ENCODE data around the gene GRID2. TPM values are rescaled to one million over a fixed set of nuclear protein-coding genes. Genes with fewer than 3 reads are reported as not detected.

GRID2 gene
- total RNA-seq, 6 donors from 2014 or later: 0.76 TPM; not detected in 5

DNA sequence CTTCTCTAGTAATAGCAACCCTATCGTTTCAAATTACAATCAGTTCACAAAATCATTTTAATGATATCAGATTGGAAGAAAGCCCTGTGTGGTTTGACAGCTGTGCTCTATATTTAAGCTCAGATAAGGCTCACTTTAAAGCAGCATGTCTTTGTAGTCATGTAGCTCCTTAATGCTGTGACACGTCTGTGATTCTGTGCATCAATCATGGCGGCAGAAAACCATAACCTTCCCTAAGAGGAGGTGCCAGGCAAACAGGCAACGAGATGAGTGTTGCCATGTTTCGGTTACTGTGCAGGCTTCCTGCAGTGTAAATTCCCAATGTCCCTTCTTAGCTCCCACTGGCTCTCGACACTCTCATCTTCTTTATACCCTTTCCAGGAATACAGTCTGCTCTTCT lies 212.7 kb downstream of the GRID2 start:
- H3K4me1 ChIP-seq: no peaks in the 10 kb centered on the region
- WGBS, 2 donors: 70% methylated on average over 6 of the region's 6 CpGs
- H3K4me3 ChIP-seq: no peak overlapping the region
- no peaks in the 10 kb centered on the region for H3K36me3 ChIP-seq
- DNase-seq: no peak
- H3K9me3 ChIP-seq: no peaks in the 10 kb centered on the region
- H3K27me3 ChIP-seq: no peaks in the 10 kb centered on the region
- TF ChIP-seq EP300 (IDR thresholded peaks at IDR 0.05): no peak
- no peak for TF ChIP-seq POLR2AphosphoS5 (IDR thresholded peaks at IDR 0.05)
- TF ChIP-seq, protein P1, sequence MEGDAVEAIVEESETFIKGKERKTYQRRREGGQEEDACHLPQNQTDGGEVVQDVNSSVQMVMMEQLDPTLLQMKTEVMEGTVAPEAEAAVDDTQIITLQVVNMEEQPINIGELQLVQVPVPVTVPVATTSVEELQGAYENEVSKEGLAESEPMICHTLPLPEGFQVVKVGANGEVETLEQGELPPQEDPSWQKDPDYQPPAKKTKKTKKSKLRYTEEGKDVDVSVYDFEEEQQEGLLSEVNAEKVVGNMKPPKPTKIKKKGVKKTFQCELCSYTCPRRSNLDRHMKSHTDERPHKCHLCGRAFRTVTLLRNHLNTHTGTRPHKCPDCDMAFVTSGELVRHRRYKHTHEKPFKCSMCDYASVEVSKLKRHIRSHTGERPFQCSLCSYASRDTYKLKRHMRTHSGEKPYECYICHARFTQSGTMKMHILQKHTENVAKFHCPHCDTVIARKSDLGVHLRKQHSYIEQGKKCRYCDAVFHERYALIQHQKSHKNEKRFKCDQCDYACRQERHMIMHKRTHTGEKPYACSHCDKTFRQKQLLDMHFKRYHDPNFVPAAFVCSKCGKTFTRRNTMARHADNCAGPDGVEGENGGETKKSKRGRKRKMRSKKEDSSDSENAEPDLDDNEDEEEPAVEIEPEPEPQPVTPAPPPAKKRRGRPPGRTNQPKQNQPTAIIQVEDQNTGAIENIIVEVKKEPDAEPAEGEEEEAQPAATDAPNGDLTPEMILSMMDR (IDR thresholded peaks at IDR 0.05): no peak
- no peak for TF ChIP-seq POLR2A (IDR thresholded peaks at IDR 0.05)
- no peak for ATAC-seq (ENCODE audit: low FRiP score in 2 of 2)
- H3K27ac ChIP-seq: no peak overlapping the region

DNA sequence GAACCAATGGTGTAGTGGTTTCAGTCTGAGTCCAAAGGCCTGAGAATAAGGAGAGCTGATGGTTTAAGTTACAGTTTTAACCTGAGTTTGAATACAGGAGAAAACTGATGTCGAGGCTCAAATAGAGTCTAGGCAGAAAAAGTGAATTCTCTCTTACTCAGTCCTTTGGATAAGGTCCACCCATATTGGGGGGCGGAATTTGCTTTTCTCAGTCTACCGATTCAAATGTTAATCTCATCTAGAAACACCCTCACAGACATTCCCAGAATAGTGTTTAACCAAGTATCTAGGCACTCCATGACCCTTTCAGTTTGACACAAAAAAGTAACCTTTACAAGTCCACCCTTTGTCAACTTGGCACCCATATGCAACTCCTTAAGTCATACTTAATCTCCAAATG lies 216.0 kb downstream of the GRID2 start:
- no peaks in the 10 kb centered on the region for H3K36me3 ChIP-seq
- ATAC-seq (ENCODE audit: low FRiP score in 2 of 2) (no peak), DNase-seq (no peak)
- no peaks in the 10 kb centered on the region for H3K27me3 ChIP-seq
- no peak overlapping the region for H3K27ac ChIP-seq
- no peaks in the 10 kb centered on the region for H3K9me3 ChIP-seq
- H3K4me1 ChIP-seq: no peaks in the 10 kb centered on the region
- no peak for TF ChIP-seq EP300 (IDR thresholded peaks at IDR 0.05)
- TF ChIP-seq, protein P1 (IDR thresholded peaks at IDR 0.05): no peak
- no peak for TF ChIP-seq POLR2AphosphoS5 (IDR thresholded peaks at IDR 0.05)
- TF ChIP-seq POLR2A (IDR thresholded peaks at IDR 0.05): no peak
- 82 to 89% methylated on average over 3 of the region's 3 CpGs for WGBS, 2 donors
- H3K4me3 ChIP-seq: no peak overlapping the region

DNA sequence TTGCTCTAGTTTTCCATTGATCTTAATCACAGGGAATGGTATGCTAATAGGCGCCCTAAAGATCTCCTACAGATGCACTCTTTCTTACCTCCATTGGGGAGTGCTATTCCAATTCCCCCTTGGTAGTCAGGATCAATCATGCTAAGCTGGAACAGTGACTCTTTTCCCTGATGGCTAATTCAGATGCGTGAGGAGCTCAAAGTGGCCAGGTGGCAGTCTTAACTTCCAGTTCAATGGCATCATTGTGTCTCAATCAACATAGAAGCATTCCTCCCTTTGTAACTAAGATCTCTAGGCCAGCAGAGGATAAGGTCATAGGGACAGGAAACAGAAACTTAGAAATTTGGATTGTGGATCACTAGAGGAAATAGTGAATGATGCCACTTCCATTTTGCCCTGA lies 216.8 kb downstream of the GRID2 start:
- TF ChIP-seq POLR2AphosphoS5 (IDR thresholded peaks at IDR 0.05) (no peak), EP300 (IDR thresholded peaks at IDR 0.05) (no peak), POLR2A (IDR thresholded peaks at IDR 0.05) (no peak)
- TF ChIP-seq, protein P1 (IDR thresholded peaks at IDR 0.05): no peak
- no peak overlapping the region for H3K4me3 ChIP-seq
- H3K27ac ChIP-seq: no peak overlapping the region
- no peaks in the 10 kb centered on the region for H3K9me3 ChIP-seq
- no peaks in the 10 kb centered on the region for H3K4me1 ChIP-seq
- H3K36me3 ChIP-seq: no peaks in the 10 kb centered on the region
- no peaks in the 10 kb centered on the region for H3K27me3 ChIP-seq
- ATAC-seq (ENCODE audit: low FRiP score in 2 of 2): no peak
- no peak for DNase-seq
- 70 to 74% methylated on average over 2 of the region's 2 CpGs for WGBS, 2 donors

DNA sequence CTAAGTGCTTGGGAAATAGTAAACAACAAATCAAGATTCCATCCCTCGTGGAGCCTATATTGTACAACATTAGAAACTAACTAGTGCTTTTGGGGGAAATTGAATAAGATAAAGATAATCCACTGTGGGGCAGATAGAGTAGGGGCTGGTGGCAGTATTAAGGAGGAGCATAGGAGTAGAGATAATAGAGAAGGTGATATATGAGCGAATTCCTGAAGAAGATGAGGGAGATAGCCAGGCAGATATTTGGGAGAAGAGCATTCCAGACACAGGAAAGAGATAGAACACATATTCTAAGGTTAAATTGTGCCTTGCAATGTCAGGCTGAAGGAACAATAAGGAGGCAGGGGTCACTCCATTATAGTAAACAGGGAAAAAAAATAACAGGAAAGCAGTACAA lies 218.2 kb downstream of the GRID2 start:
- WGBS, 2 donors: 45 to 48% methylated on average over 2 of the region's 2 CpGs
- Histone ChIP-seq H3K27me3 (no peaks in the 10 kb centered on the region), H3K9me3 (no peaks in the 10 kb centered on the region), H3K27ac (no peak overlapping the region), H3K4me1 (no peaks in the 10 kb centered on the region), H3K36me3 (no peaks in the 10 kb centered on the region), H3K4me3 (no peak overlapping the region)
- ATAC-seq (ENCODE audit: low FRiP score in 2 of 2) (no peak), DNase-seq (no peak)
- TF ChIP-seq, protein P1 (IDR thresholded peaks at IDR 0.05): no peak
- TF ChIP-seq POLR2A (IDR thresholded peaks at IDR 0.05) (no peak), POLR2AphosphoS5 (IDR thresholded peaks at IDR 0.05) (no peak), EP300 (IDR thresholded peaks at IDR 0.05) (no peak)

DNA sequence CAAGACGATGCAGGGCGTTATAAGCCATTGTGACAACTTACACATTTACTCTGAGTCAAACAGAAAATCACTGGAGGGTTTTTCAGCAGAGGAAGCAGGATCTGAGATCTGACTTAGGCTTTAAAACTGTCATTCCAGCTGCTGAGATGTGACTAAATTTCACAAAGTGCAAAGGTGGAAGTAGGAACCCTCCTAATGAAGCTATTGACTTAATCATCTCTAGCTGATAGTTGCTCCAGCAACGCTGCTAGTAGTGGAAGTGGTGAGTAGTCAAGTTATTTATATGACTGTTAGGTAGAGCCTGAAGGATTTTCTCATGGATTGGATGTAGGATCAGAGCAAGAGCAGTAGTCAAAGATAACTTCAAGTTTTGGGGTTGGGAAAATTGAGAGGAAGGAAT lies 218.6 kb downstream of the GRID2 start:
- H3K27ac ChIP-seq: no peak overlapping the region
- WGBS, 2 donors: 25 to 27% methylated on average over 3 of the region's 3 CpGs
- H3K9me3 ChIP-seq: no peaks in the 10 kb centered on the region
- TF ChIP-seq POLR2AphosphoS5 (IDR thresholded peaks at IDR 0.05) (no peak), EP300 (IDR thresholded peaks at IDR 0.05) (no peak), POLR2A (IDR thresholded peaks at IDR 0.05) (no peak)
- TF ChIP-seq, protein P1 (IDR thresholded peaks at IDR 0.05): no peak
- ATAC-seq (ENCODE audit: low FRiP score in 2 of 2) (no peak), DNase-seq (no peak)
- H3K4me3 ChIP-seq: no peak overlapping the region
- no peaks in the 10 kb centered on the region for H3K4me1 ChIP-seq
- H3K36me3 ChIP-seq: no peaks in the 10 kb centered on the region
- H3K27me3 ChIP-seq: no peaks in the 10 kb centered on the region

Data from upper lobe of left lung (tissue), 6 donors.